Right lobe of liver (tissue), 4 donors: ENCODE data around the gene TERT.

ENCODE experiments used
- CTCF ChIP-seq, 4 donors: fragments of 200-600 bp in 3 of 4; fragments of 450-650 bp in 1 of 4; IDR thresholded peaks; one replicate each; pipeline versions ENCODE4 v1.5.1 to v1.8.0; 2016 to 2022; ENCODE audit warnings: antibody characterized with exemption in 4 of 4, mild to moderate bottlenecking in 2 of 4
- POLR2A ChIP-seq: fragments of 450-650 bp; IDR thresholded peaks from one replicate; pipeline ENCODE4 v1.6.1; 2017; ENCODE audit warnings: antibody characterized with exemption, mild to moderate bottlenecking
- donor health status: DM: no; HTN: no; CAD: no.
- donor health status: DM: no; HTN: no; CAD: no.
- donor health status: DM: no; HTN: yes; CAD: no.

DNA sequence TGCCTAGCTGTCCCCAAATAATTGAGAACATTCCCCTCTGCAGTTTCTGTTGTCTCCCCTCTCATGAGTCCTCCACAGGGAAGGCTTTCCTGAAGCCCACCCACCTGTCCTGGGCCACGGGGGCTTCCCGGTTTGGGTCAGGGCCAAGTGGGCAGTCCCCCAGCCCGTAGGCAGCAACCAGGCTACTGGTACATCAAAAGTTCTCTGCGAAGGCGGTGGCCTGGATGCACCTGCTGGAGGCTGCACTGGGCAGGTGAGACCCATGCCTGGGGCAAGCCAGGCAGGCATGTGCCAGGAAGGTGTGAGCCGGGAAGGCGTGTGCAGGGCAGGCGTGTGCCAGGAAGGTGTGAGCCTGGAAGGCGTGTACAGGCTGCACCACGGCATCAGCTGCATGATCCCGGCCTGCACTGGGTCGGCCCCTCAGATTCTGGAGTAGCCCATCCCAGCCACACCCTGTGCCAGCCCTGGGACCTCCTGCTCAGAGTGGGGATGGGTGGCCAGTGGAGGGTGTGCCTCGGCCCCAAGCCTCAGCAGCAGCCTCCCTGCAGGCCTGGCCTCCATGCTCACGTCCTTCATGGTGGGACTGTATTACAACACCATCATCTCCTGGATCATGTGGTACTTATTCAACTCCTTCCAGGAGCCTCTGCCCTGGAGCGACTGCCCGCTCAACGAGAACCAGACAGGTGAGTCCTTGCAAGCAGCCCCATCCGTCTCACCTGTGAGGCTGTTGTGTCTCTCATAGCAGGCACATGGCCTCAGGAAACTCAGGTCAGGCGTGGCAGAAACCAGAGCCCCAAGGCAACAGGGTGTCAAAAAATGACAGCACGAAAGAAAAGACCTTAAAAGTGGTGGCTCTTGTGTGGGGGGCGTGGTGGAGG, 84.7 kb downstream of the TERT start:
- no peak for TF ChIP-seq CTCF (IDR thresholded peaks at IDR 0.05)
- no peak for TF ChIP-seq POLR2A
